PC-9 (cell line): Measurements from ENCODE around the gene SNX1.

Experiments
- CTCF ChIP-seq: fragments of 200-600 bp; sonication (generic); conservative IDR thresholded peaks from 2 replicates; pipeline ENCODE4 v1.6.1; 2017; ENCODE audit warnings: mixed run types, antibody characterized with exemption, mild to moderate bottlenecking, moderate library complexity
- EZH2 ChIP-seq: fragments of 200-600 bp; sonication (generic); IDR thresholded peaks from 2 replicates; pipeline ENCODE4 v1.8.0; 2017; ENCODE audit warnings: antibody characterized with exemption, low read depth

DNA sequence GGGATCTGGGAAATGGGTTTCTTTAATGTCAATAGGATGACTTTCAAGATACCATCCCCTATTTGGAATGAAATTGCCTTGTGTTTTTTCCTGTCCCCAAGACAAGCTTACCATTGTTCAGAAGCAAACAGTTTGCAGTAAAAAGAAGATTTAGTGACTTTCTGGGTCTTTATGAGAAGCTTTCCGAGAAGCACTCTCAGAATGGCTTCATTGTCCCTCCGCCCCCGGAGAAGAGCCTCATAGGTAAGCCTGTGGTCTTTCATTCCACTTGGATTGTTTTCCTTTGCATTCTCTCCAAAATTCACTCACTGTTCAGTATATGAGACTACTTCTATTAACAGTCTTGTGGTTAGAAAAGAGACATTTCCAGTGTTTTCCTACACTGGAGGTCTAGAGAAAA, 30.2 kb downstream of the SNX1 start:
- TF ChIP-seq CTCF (no peak), EZH2 (no peak)
